ENCODE data around the gene SNCA. TPM values are rescaled to one million over a fixed set of nuclear protein-coding genes. Genes with fewer than 3 reads are reported as not detected.

Gene SNCA
- 116 and 146 TPM in 2 replicates for total RNA-seq

GRCh38 chr4:89836897-89837384 is at the start of gene SNCA:
SNCA (minus strand) TSS chr4:89837161; CDS start chr4:89835667, 1,494 bp downstream.
- DNase-seq (ENCODE audit: low read depth in 2 of 2): peak; percentile 24 to 91

GRCh38 chr4:89879215-89879614 is 42.3 kb upstream of the SNCA start:
- no peak for DNase-seq (ENCODE audit: low read depth in 2 of 2)

- no peak for DNase-seq (ENCODE audit: low read depth in 2 of 2)
These were observed 41.6 kb upstream of the SNCA start for GRCh38 chr4:89878611-89879010.

- DNase-seq (ENCODE audit: low read depth in 2 of 2): no peak
These were observed 39.6 kb upstream of the SNCA start for GRCh38 chr4:89876548-89876947.

GRCh38 chr4:89871211-89871610 is 34.2 kb upstream of the SNCA start:
- DNase-seq (ENCODE audit: low read depth in 2 of 2): no peak

GRCh38 chr4:89868999-89869589 is 32.1 kb upstream of the SNCA start:
- peak in 1 of 2 donors; percentile 9 for DNase-seq (ENCODE audit: low read depth in 2 of 2)

GRCh38 chr4:89868276-89868675 is 31.3 kb upstream of the SNCA start:
- no peak for DNase-seq (ENCODE audit: low read depth in 2 of 2)

GRCh38 chr4:89863533-89863932 is 26.6 kb upstream of the SNCA start:
- DNase-seq (ENCODE audit: low read depth in 2 of 2): no peak

GRCh38 chr4:89860971-89861370 is 24.0 kb upstream of the SNCA start:
- no peak for DNase-seq (ENCODE audit: low read depth in 2 of 2)

GRCh38 chr4:89855236-89855635 is 18.3 kb upstream of the SNCA start:
- DNase-seq (ENCODE audit: low read depth in 2 of 2): no peak

- DNase-seq (ENCODE audit: low read depth in 2 of 2): peak in 1 of 2 donors; percentile 38
These were observed 10.8 kb upstream of the SNCA start for GRCh38 chr4:89847571-89848325.

- no peak for DNase-seq (ENCODE audit: low read depth in 2 of 2)
These were observed 2.6 kb upstream of the SNCA start for GRCh38 chr4:89839558-89839957.

- DNase-seq (ENCODE audit: low read depth in 2 of 2): peak in 1 of 2 donors; percentile 67
These were observed 1.0 kb upstream of the SNCA start for GRCh38 chr4:89837993-89838390.

GRCh38 chr4:89837385-89837992 is 528 bp upstream of the SNCA start:
- peak; percentile 22 to 83 for DNase-seq (ENCODE audit: low read depth in 2 of 2)

GRCh38 chr4:89836031-89836745 is 773 bp downstream of the SNCA start:
- DNase-seq (ENCODE audit: low read depth in 2 of 2): peak in 1 of 2 donors; percentile 44

GRCh38 chr4:89835413-89835812 is 1.5 kb downstream of the SNCA start:
- no peak for DNase-seq (ENCODE audit: low read depth in 2 of 2)

GRCh38 chr4:89834486-89835209 is 2.3 kb downstream of the SNCA start:
- peak in 1 of 2 donors; percentile 15 for DNase-seq (ENCODE audit: low read depth in 2 of 2)

GRCh38 chr4:89829470-89830138 is 7.4 kb downstream of the SNCA start:
- peak; percentile 32 to 53 for DNase-seq (ENCODE audit: low read depth in 2 of 2)

- peak in 1 of 2 donors; percentile 24 for DNase-seq (ENCODE audit: low read depth in 2 of 2)
These were observed 13.5 kb downstream of the SNCA start for GRCh38 chr4:89823416-89823815.

- DNase-seq (ENCODE audit: low read depth in 2 of 2): no peak
These were observed 15.3 kb downstream of the SNCA start for GRCh38 chr4:89821612-89822011.

- no peak for DNase-seq (ENCODE audit: low read depth in 2 of 2)
These were observed 17.0 kb downstream of the SNCA start for GRCh38 chr4:89820010-89820409.

Measured in dermis microvascular lymphatic vessel endothelial cell (primary cell).